Suprapubic skin (tissue), 4 donors: ENCODE results near the gene PLA2G15. TPM values are rescaled to one million over a fixed set of nuclear protein-coding genes. Genes with fewer than 3 reads are reported as not detected.

Experiments
- DNase-seq, 2 donors: peaks; one replicate each; pipeline ENCODE4 v3.0.0-alpha.2; 2019; ENCODE audit warnings: low spot score in 2 of 2
- H3K27ac ChIP-seq: fragments of 200-600 bp; sonication (generic); one replicate; pipeline ENCODE4 v1.5.1; 2019
- H3K27me3 ChIP-seq: fragments of 200-600 bp; sonication (generic); one replicate; pipeline ENCODE4 v1.5.1; 2019
- H3K36me3 ChIP-seq: fragments of 200-600 bp; sonication (generic); one replicate; pipeline ENCODE4 v1.5.1; 2019
- H3K4me1 ChIP-seq: fragments of 200-600 bp; sonication (generic); one replicate; pipeline ENCODE4 v1.5.1; 2019
- H3K4me3 ChIP-seq: fragments of 200-600 bp; sonication (generic); one replicate; pipeline ENCODE4 v1.5.1; 2019; ENCODE audit warnings: mild to moderate bottlenecking
- H3K9me3 ChIP-seq: fragments of 200-600 bp; sonication (generic); one replicate; pipeline ENCODE4 v1.5.1; 2019
- CTCF ChIP-seq, 2 donors: fragments of 200-600 bp in 1 of 2; fragments of 450-650 bp in 1 of 2; sonication (generic) in 1 of 2; IDR thresholded peaks; one replicate each; pipeline ENCODE4 v1.5.1; 2016 to 2019; ENCODE audit warnings: antibody characterized with exemption in 2 of 2, mild to moderate bottlenecking in 1 of 2, moderate library complexity in 1 of 2
- EP300 ChIP-seq: sonication (generic); formaldehyde crosslinking; IDR thresholded peaks from one replicate; pipeline ENCODE4 v1.6.1; 2017; ENCODE audit warnings: antibody characterized with exemption
- POLR2A ChIP-seq, 2 donors: fragments of 450-650 bp; IDR thresholded peaks; one replicate each; pipeline ENCODE4 v1.6.1; 2017; ENCODE audit warnings: antibody characterized with exemption in 2 of 2, mild to moderate bottlenecking in 2 of 2, moderate library complexity in 2 of 2
- POLR2AphosphoS5 ChIP-seq, 3 donors: sonication (generic); formaldehyde crosslinking; IDR thresholded peaks; one replicate each; pipeline ENCODE4 v1.6.1; 2017; ENCODE audit warnings: antibody characterized with exemption in 3 of 3
- WGBS: methylation state at CpG from one replicate; pipeline ENCODE4 v1.1.5; 2018; 5-methylcytosine and 5-hydroxymethylcytosine counted together
- total RNA-seq, 4 donors: library from RNA; depleted of rRNA; stranded (reverse); fragments of >200 nt; gene quantifications; one replicate each; pipeline ENCODE4 v1.1.0, GENCODE V29; 2016

The PLA2G15 gene
- total RNA-seq, 4 donors from 2014 or later: 11.2 to 26.6 (median 23.6) TPM

DNA sequence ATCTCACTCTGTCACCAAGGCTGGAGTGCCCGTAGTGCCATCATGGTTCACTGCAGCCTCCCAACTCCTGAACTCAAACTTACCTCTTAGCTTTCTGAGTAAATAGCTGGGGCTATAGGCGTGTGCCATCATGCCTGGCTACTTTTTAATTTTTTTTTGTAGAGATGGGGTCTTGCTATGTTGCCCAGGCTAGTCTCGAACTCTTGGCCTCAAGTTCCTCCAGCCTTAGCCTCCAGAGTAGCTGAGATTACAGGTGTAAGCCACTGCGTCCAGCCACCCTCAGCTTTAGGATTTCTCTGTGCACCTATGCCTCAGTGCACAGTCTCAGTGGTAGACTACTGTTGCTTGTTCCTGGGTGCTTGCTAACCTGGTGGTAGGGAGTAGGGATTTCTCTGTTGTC is 24.6 kb downstream of the PLA2G15 start:
- no peak for TF ChIP-seq CTCF (IDR thresholded peaks at IDR 0.05)
- TF ChIP-seq POLR2AphosphoS5 (IDR thresholded peaks at IDR 0.05): no peak
- no peak for TF ChIP-seq POLR2A (IDR thresholded peaks at IDR 0.05)
- H3K4me1 ChIP-seq: peaks cover 57% of the 10 kb centered on the region
- no peak overlapping the region for H3K27ac ChIP-seq
- no peaks in the 10 kb centered on the region for H3K27me3 ChIP-seq
- no peak for DNase-seq
- no peak overlapping the region for H3K4me3 ChIP-seq
- H3K36me3 ChIP-seq: peaks cover 7% of the 10 kb centered on the region
- 94% methylated on average over 4 of the region's 4 CpGs for WGBS
- H3K9me3 ChIP-seq: no peaks in the 10 kb centered on the region

GRCh38 chr16:68270353-68270752 is 25.2 kb downstream of the PLA2G15 start:
- Histone ChIP-seq H3K27me3 (no peaks in the 10 kb centered on the region), H3K27ac (no peak overlapping the region), H3K4me3 (no peak overlapping the region), H3K9me3 (no peaks in the 10 kb centered on the region), H3K36me3 (peaks cover 10% of the 10 kb centered on the region), H3K4me1 (peaks cover 57% of the 10 kb centered on the region)
- DNase-seq: no peak
- WGBS: 0% methylated on average over 1 of the region's 1 CpG
- no peak for TF ChIP-seq CTCF (IDR thresholded peaks at IDR 0.05)
- no peak for TF ChIP-seq POLR2A (IDR thresholded peaks at IDR 0.05)
- no peak for TF ChIP-seq EP300
- no peak for TF ChIP-seq POLR2AphosphoS5 (IDR thresholded peaks at IDR 0.05)

GRCh38 chr16:68272507-68273209 is 27.5 kb downstream of the PLA2G15 start:
- 78% methylated on average over 4 of the region's 4 CpGs for WGBS
- TF ChIP-seq POLR2A (IDR thresholded peaks at IDR 0.05): no peak
- no peak for TF ChIP-seq EP300
- no peak for TF ChIP-seq POLR2AphosphoS5 (IDR thresholded peaks at IDR 0.05)
- TF ChIP-seq CTCF (IDR thresholded peaks at IDR 0.05): no peak
- peaks cover 60% of the 10 kb centered on the region for H3K4me1 ChIP-seq
- no peak overlapping the region for H3K4me3 ChIP-seq
- peak overlapping the region; percentile 37 for H3K27ac ChIP-seq
- H3K36me3 ChIP-seq: peaks cover 10% of the 10 kb centered on the region
- no peaks in the 10 kb centered on the region for H3K27me3 ChIP-seq
- no peak for DNase-seq
- no peaks in the 10 kb centered on the region for H3K9me3 ChIP-seq

GRCh38 chr16:68273459-68273858 is 28.3 kb downstream of the PLA2G15 start:
- peaks cover 10% of the 10 kb centered on the region for H3K36me3 ChIP-seq
- H3K4me3 ChIP-seq: no peak overlapping the region
- H3K9me3 ChIP-seq: no peaks in the 10 kb centered on the region
- no peak for DNase-seq
- no peak overlapping the region for H3K27ac ChIP-seq
- H3K4me1 ChIP-seq: peaks cover 58% of the 10 kb centered on the region
- H3K27me3 ChIP-seq: no peaks in the 10 kb centered on the region
- 70% methylated on average over 5 of the region's 5 CpGs for WGBS
- TF ChIP-seq POLR2A (IDR thresholded peaks at IDR 0.05) (no peak), EP300 (no peak), CTCF (IDR thresholded peaks at IDR 0.05) (no peak)

DNA sequence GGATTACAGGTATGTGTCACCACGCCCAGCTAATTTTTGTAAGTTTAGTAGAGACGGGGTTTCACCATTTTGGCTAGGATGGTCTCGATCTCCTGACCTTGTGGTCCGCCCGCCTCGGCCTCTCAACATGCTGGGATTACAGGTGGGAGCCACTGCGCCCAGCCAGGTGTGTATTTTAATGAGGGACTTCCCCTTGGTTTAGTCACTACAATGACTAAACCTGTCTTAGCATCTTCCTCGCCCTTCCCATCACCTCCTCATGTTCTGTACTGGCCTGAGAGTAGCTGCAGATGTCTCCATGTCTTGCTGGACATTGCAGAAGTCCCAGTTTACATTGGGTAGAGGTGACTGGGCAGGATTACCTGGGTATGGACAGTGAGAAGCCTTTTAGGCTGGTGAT is 28.7 kb downstream of the PLA2G15 start:
- Histone ChIP-seq H3K36me3 (peaks cover 10% of the 10 kb centered on the region), H3K4me3 (no peak overlapping the region), H3K27me3 (no peaks in the 10 kb centered on the region), H3K27ac (no peak overlapping the region), H3K9me3 (no peaks in the 10 kb centered on the region), H3K4me1 (peaks cover 58% of the 10 kb centered on the region)
- WGBS: 68% methylated on average over 8 of the region's 8 CpGs
- DNase-seq: no peak
- TF ChIP-seq POLR2A (IDR thresholded peaks at IDR 0.05): no peak
- no peak for TF ChIP-seq CTCF (IDR thresholded peaks at IDR 0.05)
- TF ChIP-seq EP300: no peak
- no peak for TF ChIP-seq POLR2AphosphoS5 (IDR thresholded peaks at IDR 0.05)
